Subcutaneous adipose tissue (tissue), 4 donors: ENCODE results near the gene IQGAP3. TPM values are rescaled to one million over a fixed set of nuclear protein-coding genes. Genes with fewer than 3 reads are reported as not detected.

Source experiments
- total RNA-seq, 4 donors: library from RNA; depleted of rRNA; stranded (reverse); fragments of >200 nt; gene quantifications; one replicate each; pipeline ENCODE4 v1.1.0, GENCODE V29; 2016
- TF ChIP-seq, protein P1 (sequence below): fragments of 450-650 bp; IDR thresholded peaks from one replicate; pipeline ENCODE4 v1.5.1; 2016; ENCODE audit warnings: low read depth, mild to moderate bottlenecking, control low read depth, antibody characterized with exemption, moderate library complexity

The IQGAP3 gene
- total RNA-seq, 4 donors from 2014 or later = 0.57 to 2.5 (median 2.0) TPM; not detected in 1

GRCh38 chr1:156506450-156506849 lies 65.9 kb downstream of the IQGAP3 start:
- TF ChIP-seq, protein P1, sequence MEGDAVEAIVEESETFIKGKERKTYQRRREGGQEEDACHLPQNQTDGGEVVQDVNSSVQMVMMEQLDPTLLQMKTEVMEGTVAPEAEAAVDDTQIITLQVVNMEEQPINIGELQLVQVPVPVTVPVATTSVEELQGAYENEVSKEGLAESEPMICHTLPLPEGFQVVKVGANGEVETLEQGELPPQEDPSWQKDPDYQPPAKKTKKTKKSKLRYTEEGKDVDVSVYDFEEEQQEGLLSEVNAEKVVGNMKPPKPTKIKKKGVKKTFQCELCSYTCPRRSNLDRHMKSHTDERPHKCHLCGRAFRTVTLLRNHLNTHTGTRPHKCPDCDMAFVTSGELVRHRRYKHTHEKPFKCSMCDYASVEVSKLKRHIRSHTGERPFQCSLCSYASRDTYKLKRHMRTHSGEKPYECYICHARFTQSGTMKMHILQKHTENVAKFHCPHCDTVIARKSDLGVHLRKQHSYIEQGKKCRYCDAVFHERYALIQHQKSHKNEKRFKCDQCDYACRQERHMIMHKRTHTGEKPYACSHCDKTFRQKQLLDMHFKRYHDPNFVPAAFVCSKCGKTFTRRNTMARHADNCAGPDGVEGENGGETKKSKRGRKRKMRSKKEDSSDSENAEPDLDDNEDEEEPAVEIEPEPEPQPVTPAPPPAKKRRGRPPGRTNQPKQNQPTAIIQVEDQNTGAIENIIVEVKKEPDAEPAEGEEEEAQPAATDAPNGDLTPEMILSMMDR = no peak

DNA sequence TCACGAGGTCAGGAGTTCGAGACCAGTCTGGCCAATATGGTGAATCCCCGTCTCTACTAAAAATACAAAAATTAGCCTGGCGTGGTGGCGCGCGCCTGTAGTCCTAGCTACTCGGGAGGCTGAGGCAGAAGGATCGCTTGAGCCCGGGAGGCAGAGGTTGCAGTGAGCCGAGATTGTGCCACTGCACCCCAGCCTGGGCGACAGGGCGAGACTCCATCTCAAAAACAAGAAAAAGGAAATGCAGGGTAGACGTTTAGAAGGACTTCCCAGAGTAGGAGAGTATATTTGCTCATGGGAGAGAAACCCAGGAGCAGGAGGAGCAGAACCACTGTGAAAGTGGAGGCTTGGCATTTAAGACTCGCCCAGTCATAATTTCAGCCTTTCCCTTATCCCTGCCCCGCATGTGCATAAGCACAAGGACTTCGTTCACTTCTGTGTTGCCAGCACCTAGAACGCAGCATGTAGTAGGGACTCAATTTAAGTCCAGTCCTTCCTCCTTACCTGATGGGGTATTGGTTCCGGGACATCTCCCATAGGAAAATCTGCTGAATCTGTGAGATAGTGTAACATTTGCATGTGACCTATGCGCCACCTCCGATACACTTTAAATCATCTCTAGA lies 66.6 kb downstream of the IQGAP3 start:
- TF ChIP-seq, protein P1 = no peak

- TF ChIP-seq, protein P1 = no peak
Measured at GRCh38 chr1:156504821-156505678, 67.3 kb downstream of the IQGAP3 start.

GRCh38 chr1:156504438-156504813 lies 67.9 kb downstream of the IQGAP3 start:
- TF ChIP-seq, protein P1 = no peak

DNA sequence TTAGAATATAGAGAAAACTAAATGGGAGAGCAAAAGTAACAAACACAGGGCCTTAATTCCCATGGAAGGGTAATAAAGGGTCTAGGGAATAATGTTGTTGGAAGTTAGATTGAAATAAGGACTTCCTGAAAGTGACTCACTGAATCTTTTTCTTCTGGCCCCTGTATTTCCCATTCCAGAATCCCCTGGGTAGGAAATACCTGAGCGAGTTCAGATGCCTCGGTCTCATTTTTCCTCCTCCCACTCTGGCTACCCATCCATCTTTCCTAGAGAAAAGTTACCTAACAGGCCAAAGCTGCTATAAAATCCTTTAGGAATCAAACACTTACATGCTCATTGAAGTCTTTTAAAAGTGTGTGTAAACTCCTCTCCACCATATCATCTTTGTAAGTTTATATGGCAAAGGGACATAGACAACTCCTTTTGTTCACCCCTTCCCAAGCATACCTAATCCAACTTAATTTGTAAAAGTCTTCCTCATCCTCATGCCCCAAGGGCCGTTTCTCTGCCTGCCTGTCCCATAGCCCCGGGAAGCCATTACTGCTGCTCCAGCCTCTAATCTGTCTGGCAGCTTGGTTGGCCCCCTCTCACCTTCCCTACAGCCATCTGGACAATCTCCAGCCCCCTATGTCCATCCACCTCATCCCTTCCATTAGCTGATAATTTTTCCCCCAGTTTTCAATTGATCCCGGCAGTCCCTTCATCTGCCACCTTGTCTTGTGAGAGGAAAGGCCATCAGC lies 68.5 kb downstream of the IQGAP3 start:
- TF ChIP-seq, protein P1 = no peak

GRCh38 chr1:156502894-156503697 lies 69.3 kb downstream of the IQGAP3 start:
- TF ChIP-seq, protein P1 = no peak
